Activated CD4-positive, alpha-beta T cell treated with anti-CD3 and anti-CD28 coated beads, Interleukin-2, amount 50 U/mL, for 24 hours (primary cell): Measurements from ENCODE around the gene S100A7A.
"Not testable (repeated sequence)": the region's sequence is repeated elsewhere in the genome, so short reads cannot be mapped to it uniquely, and the experiment has no call there.

Experiments
- DNase-seq, 2 donors: peaks; one replicate each; pipeline ENCODE4 v3.0.0-alpha.2; 2020; ENCODE audit warnings: low read depth in 1 of 2, low spot score in 1 of 2

S100A7A gene

GRCh38 chr1:153395136-153395685 lies 21.1 kb upstream of the S100A7A start:
- no peak for DNase-seq

- no peak for DNase-seq
Observed at GRCh38 chr1:153395776-153396175, 20.5 kb upstream of the S100A7A start.

- no peak for DNase-seq
Observed at GRCh38 chr1:153396461-153396860, 19.9 kb upstream of the S100A7A start.

GRCh38 chr1:153397051-153397923 lies 19.0 kb upstream of the S100A7A start:
- DNase-seq: no peak

GRCh38 chr1:153397924-153398651 lies 18.2 kb upstream of the S100A7A start:
- DNase-seq: no peak

- no peak for DNase-seq
Observed at GRCh38 chr1:153399401-153400055, 16.8 kb upstream of the S100A7A start.

GRCh38 chr1:153400244-153400643 lies 16.1 kb upstream of the S100A7A start:
- no peak for DNase-seq

- no peak for DNase-seq
Observed at GRCh38 chr1:153401461-153401860, 14.9 kb upstream of the S100A7A start.

GRCh38 chr1:153402226-153402625 lies 14.1 kb upstream of the S100A7A start:
- no peak for DNase-seq

GRCh38 chr1:153403421-153404085 lies 12.8 kb upstream of the S100A7A start:
- DNase-seq: no peak

- no peak for DNase-seq
Observed at GRCh38 chr1:153404086-153404635, 12.2 kb upstream of the S100A7A start.

- peak; percentile 28 to 49 for DNase-seq
Observed at GRCh38 chr1:153404768-153405167, 11.6 kb upstream of the S100A7A start.

GRCh38 chr1:153405825-153406599 lies 10.3 kb upstream of the S100A7A start:
- DNase-seq: not testable (repeated sequence)

GRCh38 chr1:153407274-153407673 lies 9.0 kb upstream of the S100A7A start:
- DNase-seq: not testable (repeated sequence)

GRCh38 chr1:153413961-153414360 lies 2.4 kb upstream of the S100A7A start:
- DNase-seq: not testable (repeated sequence)

GRCh38 chr1:153417136-153417888 lies 992 bp downstream of the S100A7A start:
- DNase-seq: no peak

GRCh38 chr1:153418758-153419435 lies 2.6 kb downstream of the S100A7A start:
- not testable (repeated sequence) for DNase-seq

- not testable (repeated sequence) for DNase-seq
Observed at GRCh38 chr1:153419436-153419793, 3.1 kb downstream of the S100A7A start.

- DNase-seq: no peak
Observed at GRCh38 chr1:153420306-153420705, 4.0 kb downstream of the S100A7A start.
